GM19372 (cell line): ENCODE results near the gene APBA1.

Experiments
- ATAC-seq: cut with Tn5 transposase; IDR thresholded peaks from one replicate; pipeline ENCODE4 v1.9.1; 2021; ENCODE audit warnings: mild to moderate bottlenecking, low read depth, moderate library complexity; ENCODE audit not compliant: unreplicated experiment

Gene APBA1

DNA sequence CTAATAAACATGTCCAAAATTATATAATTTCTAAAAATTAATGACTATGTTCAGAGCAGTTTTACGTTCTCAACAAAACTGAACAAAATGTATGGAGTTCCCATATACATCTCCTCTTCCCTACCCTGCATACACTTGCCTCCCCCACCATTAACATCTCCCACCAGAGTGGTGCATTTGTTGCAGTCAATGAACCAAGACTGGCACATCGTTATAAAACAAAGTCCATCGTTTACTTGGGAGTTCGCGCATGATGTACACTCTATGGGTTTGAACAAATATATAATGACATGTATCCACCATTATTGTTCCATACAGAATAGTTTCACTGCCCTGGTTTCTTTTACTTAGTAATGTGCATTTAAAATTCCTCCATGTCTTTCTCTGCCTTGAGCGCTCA, 130.1 kb downstream of the APBA1 start:
- no peak for ATAC-seq

DNA sequence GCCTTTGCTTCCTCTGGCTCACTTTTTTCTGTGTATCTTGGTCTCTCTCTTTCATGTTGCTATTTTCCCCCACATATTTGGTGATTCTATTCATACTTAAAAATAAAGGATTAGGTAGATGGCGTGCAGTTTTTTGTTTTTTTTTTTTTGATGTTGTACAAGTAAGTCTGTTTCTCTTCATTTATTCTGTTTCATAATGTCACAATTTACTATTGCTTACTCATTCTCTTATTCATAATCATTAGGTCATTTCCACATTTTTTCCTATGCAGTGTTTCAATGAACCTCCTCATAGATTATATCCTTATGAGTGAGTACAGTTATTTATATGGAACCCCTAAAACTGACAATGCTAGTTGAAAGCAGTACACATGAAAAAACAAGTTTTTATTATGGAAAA, 136.3 kb downstream of the APBA1 start:
- no peak for ATAC-seq

DNA sequence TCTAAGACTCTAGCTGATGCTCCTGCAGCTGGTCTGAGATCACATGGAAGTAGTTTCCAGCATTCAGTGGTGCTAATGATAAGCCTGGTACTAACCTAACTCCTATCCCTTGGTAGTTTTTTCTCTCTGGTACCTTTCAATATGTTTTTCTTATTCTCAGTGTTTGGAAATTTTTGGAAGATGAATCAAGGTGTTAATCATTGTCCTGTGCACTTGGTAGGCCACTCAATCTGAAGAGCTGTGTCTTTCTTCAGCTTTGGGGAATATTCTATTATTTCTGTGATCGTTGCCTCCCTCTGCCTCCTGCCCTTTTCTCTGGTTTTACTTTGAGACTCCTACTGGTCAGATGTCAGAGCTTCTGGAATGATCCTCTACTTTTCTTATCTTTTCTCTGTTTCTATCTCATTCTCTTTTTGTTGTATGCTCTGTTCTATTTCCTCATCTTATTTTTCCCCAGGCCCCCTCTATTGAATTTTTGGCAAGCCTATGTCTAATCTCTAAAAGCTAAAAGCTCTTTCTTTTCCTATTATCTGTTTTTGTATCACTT, 136.8 kb downstream of the APBA1 start:
- ATAC-seq, result no peak

DNA sequence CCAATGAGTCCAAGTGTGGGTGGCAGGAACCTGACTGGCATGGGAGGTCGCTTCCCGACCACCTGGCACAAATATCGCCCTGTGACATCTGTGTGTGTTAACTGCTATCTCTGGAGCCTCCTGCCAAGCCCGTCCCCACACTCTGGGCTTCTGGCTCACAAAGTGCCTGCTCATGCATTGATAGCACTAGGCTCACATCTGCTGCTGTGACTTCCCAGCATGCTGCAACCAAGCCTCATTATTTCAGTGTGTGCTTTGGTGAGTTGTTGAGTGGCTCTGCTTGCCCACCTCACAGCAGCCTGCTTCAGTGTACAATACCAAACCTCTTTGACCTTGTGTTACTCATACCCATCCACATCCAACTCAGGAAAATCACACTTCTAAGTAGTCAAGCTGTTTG, 139.8 kb downstream of the APBA1 start:
- ATAC-seq, result no peak

GRCh38 chr9:69527454-69527853, 144.7 kb downstream of the APBA1 start:
- no peak for ATAC-seq

DNA sequence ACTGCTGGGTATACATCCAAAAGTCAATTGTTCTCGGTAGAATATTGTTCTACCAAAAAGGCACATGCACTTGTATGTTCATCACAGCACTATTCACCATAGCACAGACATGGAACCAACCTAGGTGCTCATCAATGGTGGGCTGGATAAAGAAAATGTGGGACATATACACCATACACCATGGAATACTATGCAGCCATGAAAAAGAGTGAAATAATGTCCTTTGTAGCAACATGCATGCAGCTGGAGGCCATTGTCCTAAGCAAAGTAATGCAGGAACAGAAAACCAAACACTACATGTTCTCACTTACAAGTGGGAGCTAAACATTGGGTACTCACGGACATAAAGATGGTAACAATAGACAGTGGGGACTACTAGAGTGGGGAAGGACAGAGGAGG, 145.5 kb downstream of the APBA1 start:
- ATAC-seq, result no peak

- ATAC-seq, result peak; percentile 92
These were observed 152.5 kb downstream of the APBA1 start for GRCh38 chr9:69519470-69520240.

DNA sequence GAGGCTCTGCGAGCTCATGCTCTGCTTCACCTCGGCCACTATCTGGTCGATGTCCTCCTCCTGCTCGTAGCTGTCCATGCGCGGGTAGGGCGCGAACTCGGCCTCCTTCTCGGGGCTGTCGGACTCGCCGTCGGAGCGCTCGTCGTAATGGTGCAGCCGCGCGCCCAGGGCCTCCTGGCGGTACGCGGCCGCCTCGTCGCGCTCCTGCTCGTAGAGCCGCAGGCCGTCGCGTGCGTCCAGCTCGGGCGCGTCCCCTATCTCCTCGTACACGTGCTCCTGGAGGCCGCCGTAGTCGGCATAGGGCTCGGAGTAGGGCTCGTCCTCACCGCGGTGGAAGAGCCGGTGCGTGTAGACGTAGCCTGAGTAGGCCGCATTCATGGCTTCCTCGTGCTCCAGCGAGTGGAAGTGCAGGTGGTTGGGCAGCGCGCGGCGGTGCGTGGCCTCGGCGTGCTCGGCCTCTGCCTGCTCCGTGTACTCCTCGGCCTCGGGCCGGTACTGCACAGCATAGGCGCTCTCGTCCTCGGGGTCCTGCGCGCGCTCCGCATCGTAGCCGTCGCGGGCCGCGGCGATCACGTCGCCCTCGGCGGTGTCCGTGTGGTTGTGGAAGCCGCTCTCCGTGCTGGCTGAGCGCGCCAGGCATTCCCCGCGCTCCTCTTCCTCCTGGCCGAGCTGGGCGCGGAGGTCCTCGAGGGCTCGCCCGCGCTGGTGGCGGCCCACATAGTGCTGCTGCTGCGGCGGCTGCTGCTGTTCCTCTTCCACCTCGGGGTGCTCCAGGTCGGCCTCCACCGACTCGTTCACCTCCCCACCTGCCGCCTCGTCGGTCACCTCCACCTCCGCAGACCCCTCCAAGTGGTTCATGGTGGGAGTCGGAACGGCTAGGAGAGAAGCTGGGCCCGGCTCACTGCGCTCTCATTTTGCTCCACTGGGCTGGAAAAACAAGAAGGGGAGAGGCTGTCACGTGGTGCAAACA, 155.5 kb downstream of the APBA1 start:
- no peak for ATAC-seq

GRCh38 chr9:69515810-69516209, 156.4 kb downstream of the APBA1 start:
- no peak for ATAC-seq

- no peak for ATAC-seq
These were observed 158.9 kb downstream of the APBA1 start for GRCh38 chr9:69513141-69513820.

DNA sequence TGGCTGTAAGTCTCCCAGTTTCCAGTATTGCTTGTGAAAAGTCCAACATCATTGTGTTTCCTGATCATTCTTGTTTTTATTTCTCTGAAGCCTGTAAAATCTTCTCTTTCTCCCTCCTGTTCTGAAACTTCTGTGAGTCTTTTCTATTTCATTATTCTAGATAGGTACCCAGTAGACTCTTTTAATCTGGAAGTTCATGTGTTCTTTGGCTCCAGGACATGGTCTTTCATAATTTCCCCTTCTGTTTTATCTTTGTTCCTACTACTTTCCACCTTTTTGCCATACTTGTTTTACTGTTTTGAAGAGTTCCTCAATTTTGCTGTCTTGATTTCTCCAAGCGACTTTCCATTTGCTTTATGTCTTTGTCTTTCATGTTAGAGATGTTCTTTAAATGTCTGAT, 168.1 kb downstream of the APBA1 start:
- ATAC-seq, result no peak

GRCh38 chr9:69502671-69503301, 169.4 kb downstream of the APBA1 start:
- ATAC-seq, result no peak

- ATAC-seq, result no peak
These were observed 171.3 kb downstream of the APBA1 start for GRCh38 chr9:69500896-69501295.

- no peak for ATAC-seq
These were observed 172.2 kb downstream of the APBA1 start for GRCh38 chr9:69499959-69500358.

- ATAC-seq, result no peak
These were observed 172.8 kb downstream of the APBA1 start for GRCh38 chr9:69499407-69499806.

DNA sequence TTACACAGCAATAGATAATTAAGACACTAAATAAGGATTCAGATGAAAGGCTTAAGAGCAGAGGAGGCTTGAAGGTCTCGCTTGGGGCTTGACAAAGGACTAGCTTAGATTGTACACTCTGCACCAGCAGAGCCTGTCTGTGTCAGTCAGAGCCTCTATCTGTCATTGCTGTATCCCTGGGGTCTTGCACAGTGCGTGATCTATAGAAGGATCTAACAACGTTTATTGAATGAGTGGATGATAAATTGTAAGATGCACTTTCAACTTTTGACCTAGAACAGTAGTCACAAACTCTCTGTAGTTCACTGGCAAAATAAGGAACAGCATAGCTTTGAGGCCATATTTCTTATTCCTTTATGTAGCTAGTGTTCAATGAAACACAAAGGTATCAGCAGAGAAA, 173.7 kb downstream of the APBA1 start:
- no peak for ATAC-seq

DNA sequence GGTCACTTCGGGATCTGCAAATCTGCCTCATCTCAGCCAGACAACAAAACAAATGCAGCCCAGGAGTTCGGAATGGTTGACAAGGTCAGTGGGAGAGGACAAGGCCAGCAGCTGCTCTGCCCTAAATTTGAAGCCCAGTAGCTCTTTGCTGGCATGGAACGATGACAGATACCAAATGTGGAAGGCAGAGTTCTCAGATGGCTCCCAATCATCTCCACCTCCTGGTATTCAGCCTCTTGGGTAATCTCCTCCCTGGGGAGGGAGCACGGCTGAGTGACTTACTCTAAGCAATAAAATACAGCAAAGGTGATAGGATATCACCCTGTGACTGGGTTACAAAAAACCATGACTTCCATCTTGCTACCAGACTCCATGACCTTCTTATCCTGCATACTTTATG, 174.4 kb downstream of the APBA1 start:
- ATAC-seq, result no peak

- no peak for ATAC-seq
These were observed 175.2 kb downstream of the APBA1 start for GRCh38 chr9:69496846-69497450.

DNA sequence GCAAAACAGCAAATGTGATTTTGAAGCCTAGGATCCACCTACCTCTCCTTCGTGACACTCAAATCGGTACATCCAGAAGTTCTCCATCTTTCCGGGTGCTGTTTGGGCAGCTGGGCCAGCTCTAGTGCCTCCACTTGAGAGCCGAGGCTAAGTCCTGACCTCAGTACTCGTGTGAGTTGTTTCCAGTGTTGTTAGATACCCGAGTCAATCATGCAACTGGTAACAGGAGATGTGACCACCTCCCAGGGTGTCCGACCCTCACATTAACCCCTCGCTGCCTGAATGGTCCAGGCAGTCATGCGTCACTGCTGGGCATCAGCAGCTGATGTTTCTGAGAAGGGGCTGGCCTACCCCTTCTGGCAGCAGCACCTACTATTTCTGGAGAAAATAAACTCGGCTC, 176.9 kb downstream of the APBA1 start:
- no peak for ATAC-seq

DNA sequence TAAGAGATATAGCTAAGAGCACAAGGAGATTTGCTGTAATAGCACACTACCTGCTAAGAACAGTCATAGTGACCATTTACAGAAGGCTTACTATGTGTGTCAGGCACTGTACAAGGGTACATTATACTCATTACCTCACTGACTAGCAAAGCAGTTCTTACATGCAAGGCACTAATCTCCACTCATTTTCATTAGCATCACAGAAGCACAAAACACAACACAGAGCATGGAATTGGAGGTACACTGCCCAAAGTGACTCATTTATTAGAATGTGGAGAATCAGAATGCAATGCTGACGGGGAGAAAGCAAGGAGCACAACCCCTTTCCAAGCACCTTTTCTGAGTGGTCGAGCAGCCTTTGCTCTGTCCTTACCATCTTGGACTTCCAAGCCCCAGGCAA, 177.4 kb downstream of the APBA1 start:
- no peak for ATAC-seq
